HG03108 (cell line): ENCODE data around the gene UMODL1.

Source experiments
- ATAC-seq: cut with Tn5 transposase; IDR thresholded peaks from one replicate; pipeline ENCODE4 v1.9.1; 2021; ENCODE audit warnings: moderate library complexity; ENCODE audit not compliant: unreplicated experiment

UMODL1 gene

DNA sequence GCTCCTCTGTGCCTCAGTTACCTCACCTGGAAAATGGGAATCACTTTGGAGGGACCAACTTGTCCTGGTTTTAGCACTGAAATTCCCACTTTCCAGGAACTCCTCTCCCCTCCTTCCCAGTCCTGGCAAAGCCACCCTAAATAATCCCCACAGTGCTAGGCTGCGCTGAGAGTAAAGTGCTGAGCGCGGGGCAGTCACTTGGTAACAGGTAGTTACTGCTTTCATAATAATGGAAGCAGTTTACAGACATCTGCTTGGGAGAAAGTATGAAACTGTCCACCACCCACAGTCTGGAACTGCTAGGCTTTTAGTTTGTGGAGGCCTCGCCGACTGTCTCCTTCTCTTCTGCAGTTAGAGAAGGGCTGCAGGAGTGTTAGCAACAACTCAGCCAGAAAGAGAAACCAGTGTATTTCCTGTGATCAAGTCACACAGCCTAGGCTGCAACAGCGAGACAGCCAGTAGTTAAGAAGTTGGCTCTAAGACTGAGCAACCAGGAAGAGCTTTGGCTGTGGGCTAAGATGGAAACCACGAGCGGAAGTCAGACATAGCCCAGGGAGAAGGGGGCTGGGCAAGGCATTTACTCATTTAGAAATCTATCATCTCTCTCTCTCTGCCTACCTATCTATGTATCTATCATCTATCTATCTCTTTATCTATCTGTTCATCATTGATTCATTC, 117.0 kb downstream of the UMODL1 start:
- ATAC-seq: peak; percentile 97

DNA sequence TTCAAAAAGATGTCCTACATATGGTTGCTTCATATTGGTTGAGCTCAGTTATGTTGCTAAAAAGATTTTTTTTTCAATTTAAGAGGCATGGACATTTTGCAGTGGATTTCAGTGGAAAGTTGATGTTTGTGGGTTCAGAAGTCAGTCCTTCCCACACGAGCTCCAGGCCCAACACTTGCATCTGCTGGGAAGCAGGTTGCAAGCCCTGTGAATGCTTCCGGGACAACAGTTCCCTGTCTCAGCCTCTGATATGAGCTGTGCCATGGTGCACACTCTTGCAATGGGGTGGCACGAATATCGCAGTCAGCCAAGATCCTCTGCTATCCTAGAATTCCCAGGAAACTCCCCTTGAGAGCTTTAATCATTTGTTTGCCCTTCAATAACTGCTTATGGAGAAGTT, 117.5 kb downstream of the UMODL1 start:
- no peak for ATAC-seq

DNA sequence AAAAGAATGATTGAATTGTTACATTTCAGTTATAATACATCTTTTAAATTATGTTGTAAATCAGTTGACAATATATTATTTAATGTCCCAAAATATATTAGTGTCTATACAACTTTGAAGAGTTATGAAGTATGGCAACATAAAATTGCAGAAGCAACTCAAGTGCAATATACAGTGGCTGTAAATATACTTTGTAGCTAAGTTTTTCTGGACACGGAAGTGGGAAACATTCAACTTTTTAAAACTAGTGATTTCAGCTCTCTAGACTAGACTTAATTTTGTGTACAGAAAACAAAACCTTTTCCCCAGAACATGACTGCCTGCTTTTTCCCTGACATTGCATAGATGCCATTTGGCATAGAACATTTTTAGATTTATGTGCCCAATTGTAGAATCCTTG, 118.3 kb downstream of the UMODL1 start:
- ATAC-seq: no peak

DNA sequence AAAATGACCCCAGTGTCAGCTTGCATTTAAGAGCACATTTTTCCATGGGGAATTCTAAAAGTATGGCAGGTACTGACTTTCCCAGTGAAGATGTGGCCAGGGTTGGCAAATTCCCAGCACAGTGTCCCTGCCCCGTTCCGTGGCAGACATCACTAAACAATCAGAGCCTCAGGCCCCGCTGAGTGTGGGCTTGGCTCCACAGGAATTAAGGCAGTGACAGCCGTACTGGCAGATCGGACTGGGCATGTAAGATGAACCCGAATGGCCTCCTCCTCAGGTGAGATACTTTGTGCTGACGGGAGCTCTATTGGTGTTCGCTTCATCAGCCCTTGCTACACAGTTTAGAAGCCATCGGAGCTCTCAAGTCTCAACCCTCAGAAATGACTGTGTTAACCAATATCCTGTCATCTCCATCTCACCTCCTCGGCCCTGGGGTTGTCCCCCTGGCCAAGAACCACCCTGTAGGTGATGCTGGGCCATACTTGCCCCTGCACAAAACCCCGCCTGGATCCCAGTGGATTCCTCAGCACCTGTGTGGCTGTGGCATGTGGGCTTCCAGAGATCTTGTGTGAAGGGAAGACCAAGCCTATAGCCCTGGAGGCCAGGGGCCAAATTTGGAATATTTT, 118.9 kb downstream of the UMODL1 start:
- no peak for ATAC-seq

DNA sequence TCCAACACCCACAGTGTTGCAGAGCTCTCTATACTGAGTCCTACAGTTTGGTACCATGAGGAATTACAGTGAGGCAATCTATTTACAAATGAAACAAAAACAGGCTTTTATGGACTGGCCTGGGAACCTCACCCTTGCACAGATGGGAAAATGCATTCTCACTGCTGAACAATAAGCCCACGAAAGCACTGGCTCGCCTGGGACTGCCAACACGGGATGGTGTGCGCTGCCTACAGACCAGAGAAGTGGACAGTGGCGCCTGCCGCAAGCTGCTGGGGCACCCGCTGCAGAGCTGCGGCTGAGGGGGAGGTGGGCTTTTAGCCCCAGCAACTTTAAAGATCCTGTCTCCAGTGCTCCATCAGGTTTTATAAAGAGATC, 119.4 kb downstream of the UMODL1 start:
- ATAC-seq: no peak

DNA sequence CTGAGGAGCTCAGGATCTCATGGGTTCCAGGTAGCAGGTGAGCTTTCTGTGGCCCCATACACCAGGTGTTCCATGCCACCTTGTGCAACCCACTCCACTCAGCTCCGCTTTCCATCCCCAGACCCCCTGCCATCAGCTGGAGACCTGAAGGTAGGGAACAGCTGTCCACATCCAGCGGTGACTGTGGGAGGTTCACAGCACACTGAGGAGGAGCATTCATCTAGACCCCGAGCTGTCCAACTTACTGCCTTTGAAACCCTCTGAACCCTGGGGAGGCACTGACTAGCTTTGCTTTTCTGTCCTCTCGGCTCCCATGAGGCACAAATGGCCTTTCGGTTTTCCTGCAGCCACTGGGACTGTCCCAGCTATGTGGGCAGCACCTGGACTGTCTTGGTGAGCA, 119.9 kb downstream of the UMODL1 start:
- ATAC-seq: no peak

DNA sequence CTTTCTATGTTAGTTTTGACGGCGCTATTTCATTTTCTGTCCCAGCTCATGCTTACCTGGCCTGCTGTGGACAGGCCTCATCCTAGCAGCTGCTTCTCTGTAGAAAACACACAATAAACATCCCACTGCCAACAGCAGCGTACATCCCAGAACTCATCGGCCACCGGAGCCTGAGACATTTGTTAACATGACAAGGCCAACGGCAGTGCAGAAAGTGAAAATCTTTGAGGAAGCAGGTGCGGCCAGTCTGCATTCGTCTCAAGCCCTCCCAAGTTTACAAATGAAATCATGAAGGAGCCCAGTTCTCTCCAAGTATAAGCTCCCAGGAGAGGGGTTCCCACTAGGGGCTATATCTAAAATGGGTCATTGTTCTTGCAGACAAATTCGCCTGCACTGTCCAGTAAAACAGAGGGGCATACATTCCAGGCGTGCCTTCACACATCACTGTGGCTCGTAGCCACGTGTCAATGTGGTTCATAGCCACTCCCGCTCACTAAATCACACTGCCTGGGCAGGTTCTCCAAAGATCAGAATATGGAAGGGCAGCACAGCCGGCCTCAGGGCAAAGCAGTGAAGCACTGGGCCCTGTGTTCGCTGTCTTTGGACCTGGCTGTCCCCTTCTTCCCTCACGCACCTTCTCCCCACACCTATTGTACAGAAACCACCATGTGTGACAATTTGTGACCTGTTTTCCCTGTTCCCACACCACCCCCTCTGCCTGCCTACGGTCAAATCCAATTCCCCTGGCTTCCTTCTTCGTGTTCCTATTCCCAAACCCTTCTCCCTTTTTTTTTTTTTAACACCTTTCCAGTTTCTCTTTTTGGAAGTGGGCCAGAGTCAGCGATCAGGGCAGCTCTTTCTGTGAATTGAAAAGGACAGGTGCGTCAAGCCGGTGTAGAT, 120.8 kb downstream of the UMODL1 start:
- no peak for ATAC-seq
